SW 1271 (cell line): ENCODE measurements around the gene ZSCAN9.

ENCODE experiments used
- DNase-seq, 2 experiments: peaks; one replicate each; lab custom pipeline; 2025; lab: John Stamatoyannopoulos, UW

Gene ZSCAN9

GRCh38 chr6:28266962-28267694, 42.1 kb downstream of the ZSCAN9 start, which contains the start of gene ZSCAN26:
Gene ZSCAN26 (plus strand): TSS chr6:28267143. CDS start chr6:28271920, 4,777 bp downstream.
- peak; percentile 75 to 90 for DNase-seq

GRCh38 chr6:28267695-28268059, 42.6 kb downstream of the ZSCAN9 start:
- DNase-seq: no peak

GRCh38 chr6:28269492-28269891, 44.4 kb downstream of the ZSCAN9 start:
- DNase-seq: peak; percentile 80 to 91

- no peak for DNase-seq
Measured at GRCh38 chr6:28274888-28275287, 49.8 kb downstream of the ZSCAN9 start.

- no peak for DNase-seq
Measured at GRCh38 chr6:28277746-28278145, 52.7 kb downstream of the ZSCAN9 start.

- no peak for DNase-seq
Measured at GRCh38 chr6:28280595-28281287, 55.7 kb downstream of the ZSCAN9 start.

GRCh38 chr6:28281288-28282064, 56.4 kb downstream of the ZSCAN9 start, which contains the start of gene PGBD1:
Gene PGBD1 (plus strand): TSS chr6:28281572. CDS start chr6:28283814, 2,242 bp downstream.
- no peak for DNase-seq

GRCh38 chr6:28282926-28283325, 57.9 kb downstream of the ZSCAN9 start:
- no peak for DNase-seq
